Keratinocyte (primary cell): ENCODE results near the gene TTPAL. TPM values are rescaled to one million over a fixed set of nuclear protein-coding genes. Genes with fewer than 3 reads are reported as not detected.

Source experiments
- DNase-seq: peaks from one replicate; pipeline ENCODE4 v3.0.0-alpha.2; 2011; ENCODE audit warnings: low read depth, missing footprints, low spot score
- FAIRE-seq: peaks from 2 replicates; lab custom pipeline; 2011; peaks lifted over from hg19 to GRCh38; lab: Jason Lieb, UNC
- H2AFZ ChIP-seq: 2 replicates; pipeline ENCODE4 v1.6.0; 2012; ENCODE audit warnings: low read length, control low read depth, inconsistent platforms; ENCODE audit not compliant: control insufficient read depth
- H3K27ac ChIP-seq: 2 replicates; pipeline ENCODE4 v1.5.1; 2011; ENCODE audit warnings: low read length; ENCODE audit not compliant: control insufficient read depth, insufficient read depth
- H3K27me3 ChIP-seq: 3 replicates; pipeline ENCODE4 v1.6.0; 2011; ENCODE audit warnings: low read length; ENCODE audit not compliant: control insufficient read depth, insufficient read depth; ENCODE audit errors: extremely low read depth
- H3K36me3 ChIP-seq, 2 experiments: 2 replicates in 1 of 2; 3 replicates in 1 of 2; pipeline ENCODE4 v1.5.1; 2011; ENCODE audit warnings: low read length in 2 of 2, mild to moderate bottlenecking in 1 of 2; ENCODE audit not compliant: control insufficient read depth in 2 of 2, insufficient read depth in 2 of 2; ENCODE audit errors: extremely low read depth in 1 of 2
- H3K4me1 ChIP-seq: 3 replicates; pipeline ENCODE4 v1.5.1; 2011; ENCODE audit warnings: low read length; ENCODE audit not compliant: control insufficient read depth, insufficient read depth; ENCODE audit errors: extremely low read depth
- H3K4me2 ChIP-seq: 3 replicates; pipeline ENCODE4 v1.6.0; 2011; ENCODE audit warnings: low read depth, low read length; ENCODE audit not compliant: control insufficient read depth, insufficient read depth; ENCODE audit errors: extremely low read depth
- H3K4me3 ChIP-seq, 3 experiments: fragments of 200-600 bp in 1 of 3; sonication (generic) in 1 of 3; 2 replicates in 2 of 3; 3 replicates in 1 of 3; pipeline ENCODE4 v1.5.1; 2011 to 2016; ENCODE audit warnings: low read length in 3 of 3, mild to moderate bottlenecking in 3 of 3, control low read depth in 2 of 3, inconsistent platforms in 1 of 3, low read depth in 1 of 3, mixed read lengths in 1 of 3, mixed run types in 1 of 3, moderate library complexity in 1 of 3; ENCODE audit not compliant: control insufficient read depth in 2 of 3, insufficient read depth in 2 of 3; ENCODE audit errors: extremely low read depth in 1 of 3
- H3K79me2 ChIP-seq: 2 replicates; pipeline ENCODE4 v1.6.0; 2012; ENCODE audit warnings: low read length; ENCODE audit not compliant: control insufficient read depth, insufficient read depth
- H3K9ac ChIP-seq: 3 replicates; pipeline ENCODE4 v1.6.0; 2011; ENCODE audit warnings: low read length; ENCODE audit not compliant: control insufficient read depth, insufficient read depth; ENCODE audit errors: extremely low read depth
- H3K9me1 ChIP-seq: 3 replicates; pipeline ENCODE4 v1.6.0; 2011; ENCODE audit warnings: low read length; ENCODE audit not compliant: control insufficient read depth, insufficient read depth; ENCODE audit errors: extremely low read depth
- H3K9me3 ChIP-seq: 2 replicates; pipeline ENCODE4 v1.5.1; 2012; ENCODE audit warnings: low read depth, low read length; ENCODE audit not compliant: control insufficient read depth
- H4K20me1 ChIP-seq: 3 replicates; pipeline ENCODE4 v1.6.0; 2011; ENCODE audit warnings: low read length; ENCODE audit not compliant: control insufficient read depth, insufficient read depth; ENCODE audit errors: extremely low read depth
- EZH2 ChIP-seq: IDR thresholded peaks from one replicate; pipeline ENCODE4 v1.6.1; 2012; ENCODE audit warnings: inconsistent platforms, mild to moderate bottlenecking, low read length, moderate library complexity
- dilution Hi-C: fragments of 300-500 bp; cut with MboI; formaldehyde crosslinking; loops from one replicate; pipeline ENCODE4 v1.7.0; 2020; ENCODE audit warnings: low sequenced_read_pairs; ENCODE audit not compliant: extremely low pct_ligation_motif_present
- polyA plus RNA-seq, 5 experiments: library from polyadenylated mRNA; depleted of rRNA in 3 of 5; stranded (reverse) in 3 of 5; stranded (forward) in 1 of 5; unstranded in 1 of 5; fragments of >200 nt; gene quantifications; 1 replicate in 1 of 5; 2 replicates in 3 of 5; 3 replicates in 1 of 5; pipeline versions ENCODE4 v1.2.1 to v1.2.3, GENCODE V29; 2011 to 2012; ENCODE audit warnings: missing spikeins in 2 of 5, low read depth in 1 of 5, low replicate concordance in 1 of 5
- TF ChIP-seq, protein P1 (sequence below), 3 experiments: IDR thresholded peaks in 1 of 3; conservative IDR thresholded peaks in 1 of 3; optimal IDR thresholded peaks in 1 of 3; 2 replicates in 2 of 3; 3 replicates in 1 of 3; pipeline versions ENCODE3 to v1.5.1; 2011; ENCODE audit warnings: low read length in 3 of 3, mild to moderate bottlenecking in 3 of 3, moderate library complexity in 2 of 3, control low read depth in 1 of 3, inconsistent platforms in 1 of 3; ENCODE audit not compliant: insufficient read depth in 2 of 3; ENCODE audit errors: extremely low read depth in 1 of 3

TTPAL gene
- polyA plus RNA-seq, 1 donor (not counting 4 experiments of a cell fraction or from before 2014, with no cell fraction given), result 20.0 TPM

DNA sequence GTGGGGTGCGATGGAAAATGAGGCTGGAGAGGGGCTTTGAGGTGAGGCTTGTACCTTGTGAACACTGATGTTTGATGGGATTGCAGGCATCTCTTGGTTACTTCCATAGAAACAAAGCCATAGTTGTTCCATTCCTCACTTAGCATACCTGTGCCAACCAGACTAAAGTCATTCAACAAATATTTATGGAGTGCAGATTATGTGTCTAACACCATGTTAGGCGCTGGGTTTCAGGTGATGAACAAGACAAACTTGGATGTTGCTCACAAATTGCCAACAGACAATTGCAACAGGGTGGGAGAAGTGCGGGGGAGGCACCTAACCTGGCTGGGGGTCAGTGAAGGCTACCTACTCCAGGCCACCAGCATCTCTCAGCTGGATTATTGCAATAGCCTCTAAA is 1.5 kb downstream of the TTPAL start:
- no peak for FAIRE-seq
- no peaks in the 10 kb centered on the region for H3K27me3 ChIP-seq
- dilution Hi-C loops, result no loop called here
- H3K9ac ChIP-seq, result peak overlapping the region; percentile 82
- H3K27ac ChIP-seq, result peak overlapping the region; percentile 90
- peaks cover 13 to 20% of the 10 kb centered on the region in 2 experiments for H3K36me3 ChIP-seq
- no peak overlapping the region for H2AFZ ChIP-seq
- peaks cover 17% of the 10 kb centered on the region for H3K79me2 ChIP-seq
- TF ChIP-seq, protein P1, sequence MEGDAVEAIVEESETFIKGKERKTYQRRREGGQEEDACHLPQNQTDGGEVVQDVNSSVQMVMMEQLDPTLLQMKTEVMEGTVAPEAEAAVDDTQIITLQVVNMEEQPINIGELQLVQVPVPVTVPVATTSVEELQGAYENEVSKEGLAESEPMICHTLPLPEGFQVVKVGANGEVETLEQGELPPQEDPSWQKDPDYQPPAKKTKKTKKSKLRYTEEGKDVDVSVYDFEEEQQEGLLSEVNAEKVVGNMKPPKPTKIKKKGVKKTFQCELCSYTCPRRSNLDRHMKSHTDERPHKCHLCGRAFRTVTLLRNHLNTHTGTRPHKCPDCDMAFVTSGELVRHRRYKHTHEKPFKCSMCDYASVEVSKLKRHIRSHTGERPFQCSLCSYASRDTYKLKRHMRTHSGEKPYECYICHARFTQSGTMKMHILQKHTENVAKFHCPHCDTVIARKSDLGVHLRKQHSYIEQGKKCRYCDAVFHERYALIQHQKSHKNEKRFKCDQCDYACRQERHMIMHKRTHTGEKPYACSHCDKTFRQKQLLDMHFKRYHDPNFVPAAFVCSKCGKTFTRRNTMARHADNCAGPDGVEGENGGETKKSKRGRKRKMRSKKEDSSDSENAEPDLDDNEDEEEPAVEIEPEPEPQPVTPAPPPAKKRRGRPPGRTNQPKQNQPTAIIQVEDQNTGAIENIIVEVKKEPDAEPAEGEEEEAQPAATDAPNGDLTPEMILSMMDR (optimal IDR thresholded peaks at IDR 0.05 in 1 of 3, IDR thresholded peaks at IDR 0.05 in 1 of 3, conservative IDR thresholded peaks at IDR 0.05 in 1 of 3; ENCODE audit: extremely low read depth in 1 of 3, insufficient read depth in 2 of 3, low read length in 3 of 3), result no peak
- no peak for TF ChIP-seq EZH2
- H4K20me1 ChIP-seq, result no peaks in the 10 kb centered on the region
- no peaks in the 10 kb centered on the region for H3K9me1 ChIP-seq
- peak overlapping the region; percentile 80 to 90 (median 84) for H3K4me3 ChIP-seq
- peak overlapping the region; percentile 95 for H3K4me2 ChIP-seq
- no peak for DNase-seq
- H3K4me1 ChIP-seq, result peaks cover 16% of the 10 kb centered on the region
- H3K9me3 ChIP-seq, result no peaks in the 10 kb centered on the region

DNA sequence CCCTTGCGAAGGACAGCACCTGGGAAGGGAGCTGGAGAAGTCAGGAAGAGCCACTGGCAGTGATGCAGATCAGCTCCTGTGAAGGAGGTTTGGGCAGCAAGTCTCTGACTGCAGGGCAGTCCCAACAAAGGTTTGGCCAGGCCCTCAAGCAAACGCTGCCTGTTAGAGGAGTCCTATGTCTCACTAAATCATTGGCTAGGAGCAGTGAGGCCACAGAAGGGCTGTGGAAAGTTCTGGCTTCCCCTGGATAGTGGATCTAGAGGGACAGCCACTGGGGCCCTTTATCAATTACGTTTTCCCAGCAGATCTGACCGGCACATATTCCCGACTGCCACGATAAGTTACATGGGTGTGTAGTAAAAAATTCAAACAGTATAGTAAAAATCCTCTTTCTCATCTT is 2.5 kb downstream of the TTPAL start:
- Histone ChIP-seq H3K4me2 (no peak overlapping the region), H2AFZ (no peak overlapping the region), H3K9ac (no peak overlapping the region), H4K20me1 (no peaks in the 10 kb centered on the region), H3K27me3 (no peaks in the 10 kb centered on the region), H3K27ac (no peak overlapping the region), H3K4me1 (peaks cover 16% of the 10 kb centered on the region), H3K9me1 (no peaks in the 10 kb centered on the region), H3K36me3 (peaks cover 15 to 23% of the 10 kb centered on the region in 2 experiments), H3K79me2 (peaks cover 17% of the 10 kb centered on the region), H3K9me3 (no peaks in the 10 kb centered on the region), H3K4me3 (no peak overlapping the region)
- dilution Hi-C loops, result no loop called here
- DNase-seq (no peak), FAIRE-seq (no peak)
- TF ChIP-seq, protein P1 (optimal IDR thresholded peaks at IDR 0.05 in 1 of 3, IDR thresholded peaks at IDR 0.05 in 1 of 3, conservative IDR thresholded peaks at IDR 0.05 in 1 of 3; ENCODE audit: extremely low read depth in 1 of 3, insufficient read depth in 2 of 3, low read length in 3 of 3), result no peak
- no peak for TF ChIP-seq EZH2
